K562 (cell line): ENCODE data around the gene CSMD2. TPM values are rescaled to one million over a fixed set of nuclear protein-coding genes. Genes with fewer than 3 reads are reported as not detected.

ENCODE experiments used
- ATAC-seq: fragments of 200-7000 bp; cut with Tn5 transposase; 3 replicates; pipeline ENCODE4 v1.9.1; 2020; ENCODE audit warnings: moderate library complexity
- BruUV-seq: library from RNA; stranded (reverse); fragments of 400-500 nt; replicated peaks from 2 replicates; lab custom pipeline; 2021; lab: Mats Ljungman, UMichigan
- CTCF ChIA-PET: fragments of 300-600 bp; formaldehyde crosslinking; extraction: SDS; loops from one replicate; lab custom pipeline; 2021; ENCODE audit warnings: low intra/inter-chr PET ratio; lab: Yijun Ruan, JAX
- POLR2A ChIA-PET: fragments of 300-600, 350-650 bp; sonication (Branson Sonifier 250); formaldehyde crosslinking; extraction: SDS; loops from one replicate; lab custom pipeline; 2021; ENCODE audit warnings: antibody characterized with exemption, inconsistent platforms; lab: Yijun Ruan, JAX
- DNase-seq, 4 experiments: peaks; one replicate each; pipeline versions ENCODE4 v3.0.0 to v3.0.0-alpha.2; 2011 to 2018; ENCODE audit warnings: low spot score in 3 of 4, mixed read lengths in 3 of 4; ENCODE audit errors: extremely low read depth in 1 of 4
- FAIRE-seq: peaks from 2 replicates; lab custom pipeline; 2011; peaks lifted over from hg19 to GRCh38; lab: Jason Lieb, UNC
- H2AFZ ChIP-seq: 2 replicates; pipeline ENCODE4 v1.6.0; 2011; ENCODE audit warnings: low read depth, low read length, control low read depth, inconsistent platforms
- H3K27ac ChIP-seq: fragments of 200-600 bp; 3 replicates; pipeline ENCODE4 v1.8.0; 2011; ENCODE audit warnings: low read depth, mild to moderate bottlenecking, control low read depth, inconsistent platforms, low read length, moderate library complexity, mixed read lengths; ENCODE audit errors: extremely low read depth
- H3K27me3 ChIP-seq, 2 experiments: fragments of 300-600 bp in 1 of 2; 2 replicates in 1 of 2; 3 replicates in 1 of 2; pipeline versions ENCODE4 v1.6.0 to v1.8.0; 2011; ENCODE audit warnings: inconsistent platforms in 2 of 2, low read length in 2 of 2, mild to moderate bottlenecking in 1 of 2, mixed read lengths in 1 of 2, moderate library complexity in 1 of 2; ENCODE audit not compliant: control insufficient read depth in 2 of 2, insufficient read depth in 2 of 2
- H3K36me3 ChIP-seq: fragments of 300-600 bp; 3 replicates; pipeline ENCODE4 v1.8.0; 2011; ENCODE audit warnings: mild to moderate bottlenecking, low read length, inconsistent platforms; ENCODE audit not compliant: control insufficient read depth, insufficient read depth
- H3K4me1 ChIP-seq, 2 experiments: fragments of 200-600 bp in 1 of 2; replicated peaks in 1 of 2; 2 replicates in 1 of 2; 3 replicates in 1 of 2; pipeline versions ENCODE4 v1.5.1 to v1.8.0; 2011; ENCODE audit warnings: inconsistent platforms in 2 of 2, low read length in 2 of 2, mild to moderate bottlenecking in 1 of 2, mixed read lengths in 1 of 2, moderate library complexity in 1 of 2; ENCODE audit not compliant: control insufficient read depth in 2 of 2, insufficient read depth in 2 of 2
- H3K4me2 ChIP-seq: 2 replicates; pipeline ENCODE4 v1.6.1; 2011; ENCODE audit warnings: low read length, control low read depth, inconsistent platforms, mixed read lengths; ENCODE audit not compliant: insufficient read depth
- H3K4me3 ChIP-seq: fragments of 200-600 bp; sonication (generic), shearing (Covaris generic); 2 replicates; pipeline ENCODE4 v1.5.1; 2016; ENCODE audit warnings: control low read depth, inconsistent platforms
- H3K79me2 ChIP-seq: fragments of 200-600 bp; 3 replicates; pipeline ENCODE4 v1.8.0; 2011; ENCODE audit warnings: low read length, inconsistent platforms; ENCODE audit not compliant: control insufficient read depth, insufficient read depth
- H3K9ac ChIP-seq, 2 experiments: 2 replicates each; pipeline versions ENCODE4 v1.6.0 to v1.6.1; 2011; ENCODE audit warnings: low read depth in 2 of 2, low read length in 2 of 2, control low read depth in 1 of 2, inconsistent platforms in 1 of 2, mild to moderate bottlenecking in 1 of 2, mixed read lengths in 1 of 2; ENCODE audit not compliant: insufficient read depth in 1 of 2
- H3K9me1 ChIP-seq: one replicate; pipeline ENCODE4 v1.6.0; 2011; ENCODE audit warnings: inconsistent platforms, mild to moderate bottlenecking, low read length, moderate library complexity; ENCODE audit not compliant: control insufficient read depth, insufficient read depth
- H3K9me3 ChIP-seq: replicated peaks from 2 replicates; pipeline ENCODE4 v1.5.1; 2011; ENCODE audit warnings: low read depth, low read length, inconsistent platforms; ENCODE audit not compliant: control insufficient read depth, insufficient read depth
- H4K20me1 ChIP-seq: replicated peaks from 2 replicates; pipeline ENCODE4 v1.6.1; 2011; ENCODE audit warnings: low read length, inconsistent platforms, mixed read lengths; ENCODE audit not compliant: control insufficient read depth, insufficient read depth
- BRD4 ChIP-seq: fragments of 200-600 bp; sonication (generic); IDR thresholded peaks from 2 replicates; pipeline ENCODE4 v1.6.1; 2017; ENCODE audit warnings: inconsistent platforms
- KDM4B ChIP-seq, 2 experiments: fragments of 450-650 bp in 1 of 2; sonication (generic) in 1 of 2; IDR thresholded peaks; 2 replicates each; pipeline ENCODE4 v1.6.1; 2016 to 2017; ENCODE audit warnings: borderline replicate concordance in 2 of 2, antibody characterized with exemption in 1 of 2, low read depth in 1 of 2, mild to moderate bottlenecking in 1 of 2
- NR2C1 ChIP-seq, 2 experiments: fragments of 450-650 bp; IDR thresholded peaks; 2 replicates each; pipeline ENCODE4 v1.6.1; 2017; ENCODE audit warnings: mild to moderate bottlenecking in 2 of 2, antibody characterized with exemption in 1 of 2, inconsistent platforms in 1 of 2, missing compliant biosample characterization in 1 of 2, missing genetic modification characterization in 1 of 2
- SOX6 ChIP-seq: fragments of 450-650 bp; IDR thresholded peaks from 2 replicates; pipeline ENCODE4 v1.6.1; 2014; ENCODE audit warnings: mild to moderate bottlenecking
- SRSF7 ChIP-seq: fragments of 200-400 bp; formaldehyde crosslinking; optimal IDR thresholded peaks from 2 replicates; pipeline ENCODE3; 2017; ENCODE audit warnings: mild to moderate bottlenecking, low read depth, low read length
- XRCC5 ChIP-seq: fragments of 200-400 bp; formaldehyde crosslinking; IDR thresholded peaks from 2 replicates; pipeline ENCODE4 v1.6.1; 2017; ENCODE audit warnings: low read depth, mild to moderate bottlenecking, low read length
- ZBTB17 ChIP-seq: fragments of 450-650 bp; formaldehyde crosslinking; IDR thresholded peaks from 2 replicates; pipeline ENCODE4 v1.4.0; 2020; ENCODE audit warnings: mild to moderate bottlenecking
- ZNF224 ChIP-seq: sonication (generic); formaldehyde crosslinking; IDR thresholded peaks from 2 replicates; pipeline ENCODE4 v1.8.0; 2022; ENCODE audit warnings: mild to moderate bottlenecking, missing genetic modification reagents
- WGBS: fragments of 100-300 bp; shearing (Covaris generic); methylation state at CpG from one replicate; pipeline ENCODE4 v1.1.6; 2016; ENCODE audit warnings: low coverage, mixed read lengths; ENCODE audit not compliant: insufficient coverage; ENCODE audit errors: missing lambda C conversion rate; 5-methylcytosine and 5-hydroxymethylcytosine counted together
- in situ Hi-C: fragments of 300-500 bp; cut with MboI; formaldehyde crosslinking; loops from 4 replicates; pipeline ENCODE4 v1.15.0; 2018; ENCODE audit warnings: inconsistent platforms, mixed read lengths
- intact Hi-C: fragments of 100-400 bp; cut with micrococcal nuclease; formaldehyde crosslinking; loops from 2 replicates; pipeline ENCODE4 v1.14.2; 2022
- polyA plus RNA-seq, 8 experiments: library from polyadenylated mRNA; depleted of rRNA in 4 of 8; stranded (reverse) in 5 of 8; unstranded in 3 of 8; fragments of >200 nt; fragmentation: Nextera tagmentation in 2 of 8; fragmentation: Illumina TruSeq in 1 of 8; extraction: Ambion mirVana in 2 of 8; extraction: Trizol in 1 of 8; gene quantifications; 2 replicates each; pipeline versions ENCODE4 v1.2.1 to v1.2.3, GENCODE V29; 2011 to 2014; ENCODE audit warnings: inconsistent platforms in 1 of 8, missing spikeins in 1 of 8
- total RNA-seq, 7 experiments: library from RNA; depleted of rRNA in 6 of 7; stranded (reverse); fragments of >200 nt in 6 of 7; fragmentation: Illumina TruSeq in 2 of 7; extraction: Trizol in 2 of 7; gene quantifications; 2 replicates each; pipeline versions ENCODE4 v1.2.1 to v1.2.3, GENCODE V29; 2011 to 2021; ENCODE audit warnings: low replicate concordance in 1 of 7
- TF ChIP-seq, protein P1 (sequence below): sonication (generic); formaldehyde crosslinking; IDR thresholded peaks from 2 replicates; pipeline ENCODE4 v1.8.0; 2022; ENCODE audit warnings: mild to moderate bottlenecking, missing genetic modification reagents
- TF ChIP-seq, protein P2 (sequence below): fragments of 450-650 bp; IDR thresholded peaks from 2 replicates; pipeline ENCODE4 v1.6.1; 2017; ENCODE audit warnings: mild to moderate bottlenecking, moderate library complexity
- TF ChIP-seq, protein P3 (sequence below): fragments of 250-450 bp; sonication (Bioruptor Pico); IDR thresholded peaks from 2 replicates; pipeline ENCODE4 v1.9.0; 2021; ENCODE audit warnings: mild to moderate bottlenecking
- TF ChIP-seq, protein P4 (sequence below): fragments of 450-650 bp; formaldehyde crosslinking; IDR thresholded peaks from 2 replicates; pipeline ENCODE4 v1.4.0; 2020; ENCODE audit warnings: mild to moderate bottlenecking, moderate library complexity

CSMD2 gene
- total and polyA plus RNA-seq, 9 of the 15 experiments (the other 6 are each of a cell fraction or from before 2014, with no cell fraction given), result not detected

DNA sequence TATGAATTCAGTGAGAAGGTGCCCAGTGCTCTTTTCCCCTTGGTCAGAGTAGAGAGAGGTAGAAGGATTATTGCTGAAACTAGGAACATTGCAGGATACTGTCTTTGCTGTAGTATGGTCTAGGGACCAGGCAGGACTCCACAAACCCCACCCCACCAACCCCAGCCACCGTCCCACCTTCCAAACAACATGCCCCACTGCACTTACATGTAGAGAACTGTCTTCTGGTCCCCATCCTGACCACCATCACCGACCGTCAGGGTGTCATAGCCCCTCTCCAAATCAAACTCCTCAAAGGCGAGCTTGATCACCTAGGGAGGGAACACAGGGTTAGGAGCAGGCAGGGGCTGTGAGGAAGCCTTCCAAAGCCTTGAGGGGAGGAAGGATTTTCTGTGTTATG, 372.8 kb downstream of the CSMD2 start:
- CTCF ChIA-PET, result no interaction called here
- no peak for DNase-seq
- Histone ChIP-seq H2AFZ (no peak overlapping the region), H3K79me2 (no peaks in the 10 kb centered on the region), H3K9ac (no peak overlapping the region), H4K20me1 (no peaks in the 10 kb centered on the region; the same call in 1 of the 2 replicates), H3K36me3 (no peaks in the 10 kb centered on the region), H3K4me2 (no peak overlapping the region), H3K9me3 (no peaks in the 10 kb centered on the region), H3K4me3 (no peak overlapping the region), H3K27ac (no peak overlapping the region), H3K27me3 (no peaks in the 10 kb centered on the region; a peak in 1 of 5 replicates), H3K9me1 (no peaks in the 10 kb centered on the region), H3K4me1 (no peaks in the 10 kb centered on the region)
- BruUV-seq, result no TSS peak
- no peak for FAIRE-seq
- intact Hi-C loops (no loop called here), in situ Hi-C loops (no loop called here)
- POLR2A ChIA-PET, result interaction anchor here (0.7 kb wide), 1 partner anchor 900 kb away, joined by 3 read pairs; no protein-coding TSS in a partner anchor
- ATAC-seq, result no peak
- 0% methylated on average over 4 of the region's 4 CpGs for WGBS
- TF ChIP-seq, protein P1, sequence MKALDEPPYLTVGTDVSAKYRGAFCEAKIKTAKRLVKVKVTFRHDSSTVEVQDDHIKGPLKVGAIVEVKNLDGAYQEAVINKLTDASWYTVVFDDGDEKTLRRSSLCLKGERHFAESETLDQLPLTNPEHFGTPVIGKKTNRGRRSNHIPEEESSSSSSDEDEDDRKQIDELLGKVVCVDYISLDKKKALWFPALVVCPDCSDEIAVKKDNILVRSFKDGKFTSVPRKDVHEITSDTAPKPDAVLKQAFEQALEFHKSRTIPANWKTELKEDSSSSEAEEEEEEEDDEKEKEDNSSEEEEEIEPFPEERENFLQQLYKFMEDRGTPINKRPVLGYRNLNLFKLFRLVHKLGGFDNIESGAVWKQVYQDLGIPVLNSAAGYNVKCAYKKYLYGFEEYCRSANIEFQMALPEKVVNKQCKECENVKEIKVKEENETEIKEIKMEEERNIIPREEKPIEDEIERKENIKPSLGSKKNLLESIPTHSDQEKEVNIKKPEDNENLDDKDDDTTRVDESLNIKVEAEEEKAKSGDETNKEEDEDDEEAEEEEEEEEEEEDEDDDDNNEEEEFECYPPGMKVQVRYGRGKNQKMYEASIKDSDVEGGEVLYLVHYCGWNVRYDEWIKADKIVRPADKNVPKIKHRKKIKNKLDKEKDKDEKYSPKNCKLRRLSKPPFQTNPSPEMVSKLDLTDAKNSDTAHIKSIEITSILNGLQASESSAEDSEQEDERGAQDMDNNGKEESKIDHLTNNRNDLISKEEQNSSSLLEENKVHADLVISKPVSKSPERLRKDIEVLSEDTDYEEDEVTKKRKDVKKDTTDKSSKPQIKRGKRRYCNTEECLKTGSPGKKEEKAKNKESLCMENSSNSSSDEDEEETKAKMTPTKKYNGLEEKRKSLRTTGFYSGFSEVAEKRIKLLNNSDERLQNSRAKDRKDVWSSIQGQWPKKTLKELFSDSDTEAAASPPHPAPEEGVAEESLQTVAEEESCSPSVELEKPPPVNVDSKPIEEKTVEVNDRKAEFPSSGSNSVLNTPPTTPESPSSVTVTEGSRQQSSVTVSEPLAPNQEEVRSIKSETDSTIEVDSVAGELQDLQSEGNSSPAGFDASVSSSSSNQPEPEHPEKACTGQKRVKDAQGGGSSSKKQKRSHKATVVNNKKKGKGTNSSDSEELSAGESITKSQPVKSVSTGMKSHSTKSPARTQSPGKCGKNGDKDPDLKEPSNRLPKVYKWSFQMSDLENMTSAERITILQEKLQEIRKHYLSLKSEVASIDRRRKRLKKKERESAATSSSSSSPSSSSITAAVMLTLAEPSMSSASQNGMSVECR (CRISPR knock-in tag), result no peak
- TF ChIP-seq SRSF7 (no peak), ZBTB17 (no peak), XRCC5 (no peak), SOX6 (no peak), ZNF224 (CRISPR knock-in tag) (no peak), BRD4 (no peak), NR2C1 (IDR thresholded peaks at IDR 0.05) (no peak), NR2C1 (tag; IDR thresholded peaks at IDR 0.05) (no peak), KDM4B (IDR thresholded peaks at IDR 0.05; ENCODE audit: borderline replicate concordance in 2 of 2, low read depth in 1 of 2) (no peak)
- TF ChIP-seq, protein P2, sequence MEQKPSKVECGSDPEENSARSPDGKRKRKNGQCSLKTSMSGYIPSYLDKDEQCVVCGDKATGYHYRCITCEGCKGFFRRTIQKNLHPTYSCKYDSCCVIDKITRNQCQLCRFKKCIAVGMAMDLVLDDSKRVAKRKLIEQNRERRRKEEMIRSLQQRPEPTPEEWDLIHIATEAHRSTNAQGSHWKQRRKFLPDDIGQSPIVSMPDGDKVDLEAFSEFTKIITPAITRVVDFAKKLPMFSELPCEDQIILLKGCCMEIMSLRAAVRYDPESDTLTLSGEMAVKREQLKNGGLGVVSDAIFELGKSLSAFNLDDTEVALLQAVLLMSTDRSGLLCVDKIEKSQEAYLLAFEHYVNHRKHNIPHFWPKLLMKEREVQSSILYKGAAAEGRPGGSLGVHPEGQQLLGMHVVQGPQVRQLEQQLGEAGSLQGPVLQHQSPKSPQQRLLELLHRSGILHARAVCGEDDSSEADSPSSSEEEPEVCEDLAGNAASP, result no peak
- TF ChIP-seq, protein P3, sequence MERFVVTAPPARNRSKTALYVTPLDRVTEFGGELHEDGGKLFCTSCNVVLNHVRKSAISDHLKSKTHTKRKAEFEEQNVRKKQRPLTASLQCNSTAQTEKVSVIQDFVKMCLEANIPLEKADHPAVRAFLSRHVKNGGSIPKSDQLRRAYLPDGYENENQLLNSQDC (CRISPR knock-in tag), result no peak
- TF ChIP-seq, protein P4, sequence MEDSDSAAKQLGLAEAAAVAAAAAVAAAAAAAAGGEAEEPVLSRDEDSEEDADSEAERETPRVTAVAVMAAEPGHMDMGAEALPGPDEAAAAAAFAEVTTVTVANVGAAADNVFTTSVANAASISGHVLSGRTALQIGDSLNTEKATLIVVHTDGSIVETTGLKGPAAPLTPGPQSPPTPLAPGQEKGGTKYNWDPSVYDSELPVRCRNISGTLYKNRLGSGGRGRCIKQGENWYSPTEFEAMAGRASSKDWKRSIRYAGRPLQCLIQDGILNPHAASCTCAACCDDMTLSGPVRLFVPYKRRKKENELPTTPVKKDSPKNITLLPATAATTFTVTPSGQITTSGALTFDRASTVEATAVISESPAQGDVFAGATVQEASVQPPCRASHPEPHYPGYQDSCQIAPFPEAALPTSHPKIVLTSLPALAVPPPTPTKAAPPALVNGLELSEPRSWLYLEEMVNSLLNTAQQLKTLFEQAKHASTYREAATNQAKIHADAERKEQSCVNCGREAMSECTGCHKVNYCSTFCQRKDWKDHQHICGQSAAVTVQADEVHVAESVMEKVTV (CRISPR knock-in tag), result no peak
